SIG-M5 treated with dmso at 0.1 percent for 504 hours (cell line): ENCODE data around the gene MEG3.
"Not testable (repeated sequence)": the region's sequence is repeated elsewhere in the genome, so short reads cannot be mapped to it uniquely, and the experiment has no call there.

Experiments used
- DNase-seq: peaks from one replicate; lab custom pipeline; 2025; ENCODE audit not compliant: unreplicated experiment; lab: John Stamatoyannopoulos, UW

Gene MEG3

DNA sequence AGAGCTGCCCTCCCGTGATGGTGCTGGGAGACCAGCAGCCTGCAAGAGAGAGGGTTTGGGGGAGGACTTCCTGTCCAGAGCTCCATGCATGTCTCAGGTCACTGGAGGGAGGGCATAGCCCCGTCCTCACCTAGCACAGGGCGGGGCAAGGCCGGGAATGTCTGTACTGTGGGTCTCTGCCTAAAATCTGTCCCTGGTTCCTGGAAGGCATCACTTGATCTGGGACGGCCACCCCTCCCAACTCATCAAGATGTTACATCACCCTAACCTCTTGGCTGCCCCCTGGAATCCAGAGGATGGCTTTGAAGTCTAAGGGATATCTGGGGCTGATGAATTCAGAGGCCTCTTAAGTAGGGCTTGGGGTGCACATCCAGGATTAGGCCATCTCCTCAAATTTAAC lies 37.0 kb upstream of the MEG3 start:
- DNase-seq: no peak

- DNase-seq: no peak
Measured at GRCh38 chr14:100789460-100790417, 36.2 kb upstream of the MEG3 start.

- DNase-seq: no peak
Measured at GRCh38 chr14:100790502-100791347, 35.2 kb upstream of the MEG3 start.

GRCh38 chr14:100791348-100791735 lies 34.6 kb upstream of the MEG3 start:
- no peak for DNase-seq

GRCh38 chr14:100791995-100792394 lies 33.9 kb upstream of the MEG3 start:
- no peak for DNase-seq

DNA sequence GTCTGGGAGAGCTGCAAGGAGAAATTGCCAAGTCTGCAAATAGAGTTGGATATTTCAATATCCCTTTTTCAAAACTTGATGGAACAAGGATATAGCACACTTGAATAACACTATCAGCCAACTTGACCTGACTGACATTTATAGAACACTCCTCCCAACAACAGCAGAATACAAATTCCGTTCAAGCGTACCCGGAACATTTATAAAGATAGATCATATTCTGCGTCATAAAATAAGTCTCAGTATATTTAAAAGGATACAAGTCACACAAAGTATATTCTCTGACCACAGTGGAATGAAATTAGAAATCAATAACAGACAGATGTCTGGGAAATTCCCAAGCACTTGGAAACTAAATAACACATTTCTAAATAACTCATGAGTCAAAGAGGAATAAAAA lies 29.0 kb upstream of the MEG3 start:
- no peak for DNase-seq

GRCh38 chr14:100800041-100800440 lies 25.9 kb upstream of the MEG3 start:
- no peak for DNase-seq

- not testable (repeated sequence) for DNase-seq
Measured at GRCh38 chr14:100801433-100801832, 24.5 kb upstream of the MEG3 start.

DNA sequence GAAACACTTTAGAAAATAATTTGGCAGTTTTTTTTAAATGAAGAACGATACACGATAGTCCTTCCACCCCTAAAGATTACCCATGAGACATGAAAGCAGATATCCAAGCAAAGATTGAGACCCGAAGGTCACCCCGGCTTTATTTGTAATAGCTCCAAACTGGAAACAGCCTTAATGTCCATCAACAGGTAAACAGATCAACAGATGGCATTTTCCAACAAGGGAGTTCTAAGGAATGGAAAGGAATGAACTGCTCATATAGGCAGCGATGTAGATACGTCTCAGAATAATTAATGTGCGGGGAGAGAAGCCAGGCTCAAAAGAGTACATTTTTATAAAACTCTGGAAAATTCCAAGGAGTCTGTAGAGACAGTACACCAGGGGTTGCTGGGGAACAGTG lies 23.7 kb upstream of the MEG3 start:
- no peak for DNase-seq

DNA sequence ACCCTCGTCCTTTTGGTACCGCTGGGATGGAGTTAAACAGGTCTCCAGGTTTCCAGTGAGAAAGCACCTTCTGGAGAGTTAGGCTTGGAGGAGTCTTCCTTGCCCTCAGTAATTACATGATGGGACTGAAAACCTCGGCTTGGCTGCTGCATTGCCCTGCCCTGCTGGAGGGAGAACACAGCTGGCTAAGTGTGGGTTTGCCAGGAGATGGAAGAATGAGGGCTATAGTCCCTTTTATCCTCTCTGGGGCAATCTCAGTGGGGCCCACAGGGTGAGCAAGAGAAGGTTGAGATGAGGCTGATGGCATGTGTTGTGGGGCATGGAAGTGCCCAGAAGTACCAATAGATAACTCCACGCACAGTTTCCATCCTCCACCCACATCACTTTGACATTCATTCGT lies 23.2 kb upstream of the MEG3 start:
- no peak for DNase-seq

GRCh38 chr14:100803226-100803625 lies 22.7 kb upstream of the MEG3 start:
- DNase-seq: no peak

DNA sequence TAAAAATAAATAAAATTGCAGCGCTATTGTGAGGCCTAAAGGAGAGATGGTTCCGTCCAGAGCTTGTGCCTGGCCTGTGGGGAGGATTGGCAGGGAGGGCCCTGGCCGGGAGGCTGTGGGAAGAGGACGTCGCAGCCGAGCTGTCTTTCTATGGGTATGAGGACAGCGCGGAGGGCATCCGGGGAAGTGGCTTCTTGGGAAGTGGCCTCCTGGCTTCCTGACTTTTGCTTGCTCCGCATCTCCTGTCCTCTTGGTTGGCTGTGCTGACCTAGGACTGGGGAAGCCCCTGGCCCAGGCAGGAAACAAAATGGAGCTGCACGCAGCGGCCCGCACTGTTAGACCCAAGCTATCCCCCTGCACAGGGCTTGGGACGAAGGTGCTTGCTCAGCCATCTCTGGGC lies 22.2 kb upstream of the MEG3 start:
- DNase-seq: no peak

GRCh38 chr14:100804138-100804537 lies 21.8 kb upstream of the MEG3 start:
- no peak for DNase-seq

DNA sequence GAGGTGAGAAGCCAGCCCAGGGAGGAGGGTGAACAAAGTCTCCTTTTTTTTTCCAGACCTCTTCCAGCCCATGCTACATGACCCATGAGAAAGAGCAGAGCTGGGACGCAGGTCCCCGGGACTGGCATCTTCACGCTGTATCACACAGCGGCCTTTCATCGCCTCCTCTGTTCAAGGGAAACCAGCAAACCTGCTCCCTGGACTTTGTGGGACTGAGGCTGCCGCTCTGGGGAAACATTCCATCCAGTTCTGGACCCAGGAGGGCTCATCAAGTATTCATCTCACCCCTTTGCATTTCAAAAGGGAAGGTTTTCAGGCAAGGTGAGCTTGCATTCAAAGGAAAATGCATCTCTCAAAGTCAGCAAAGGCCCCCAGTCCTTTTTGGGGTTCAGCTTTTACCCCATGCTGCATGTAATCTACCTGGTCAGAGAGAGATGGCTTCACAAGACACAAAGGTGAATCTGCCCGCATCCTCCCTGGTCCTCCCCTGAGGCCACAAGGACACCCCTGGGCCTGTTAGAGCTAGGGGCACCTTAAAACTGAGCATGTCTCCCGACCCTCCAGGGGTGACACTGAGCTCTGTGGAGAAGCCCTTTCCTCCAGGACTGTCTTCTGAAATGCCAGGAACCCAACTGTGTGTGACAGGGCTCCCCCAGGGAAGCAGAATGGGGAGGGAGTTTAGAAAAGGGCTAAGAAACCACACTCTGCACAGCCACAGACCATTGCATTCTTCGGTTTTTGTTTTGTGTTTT lies 21.2 kb upstream of the MEG3 start:
- DNase-seq: no peak

DNA sequence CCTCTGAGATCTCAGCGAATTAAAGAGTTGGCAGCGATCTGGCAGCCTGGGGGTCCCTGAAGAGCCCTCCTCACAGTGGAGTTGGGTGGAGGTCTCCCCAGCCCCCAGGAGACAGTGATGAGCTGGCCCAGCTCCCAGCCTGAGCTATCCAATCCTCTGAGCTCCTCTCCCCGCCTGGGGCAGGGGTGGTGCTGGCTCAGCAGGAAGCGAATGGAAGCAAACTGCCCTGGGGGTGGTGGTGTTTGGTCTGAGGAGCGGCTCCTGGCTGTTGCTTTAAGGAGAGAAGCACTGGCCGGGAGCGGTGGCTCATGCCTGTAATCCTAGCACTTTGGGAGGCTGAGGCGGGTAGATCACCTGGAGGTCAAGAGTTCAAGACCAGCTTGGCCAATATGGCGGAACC lies 19.5 kb upstream of the MEG3 start:
- no peak for DNase-seq

DNA sequence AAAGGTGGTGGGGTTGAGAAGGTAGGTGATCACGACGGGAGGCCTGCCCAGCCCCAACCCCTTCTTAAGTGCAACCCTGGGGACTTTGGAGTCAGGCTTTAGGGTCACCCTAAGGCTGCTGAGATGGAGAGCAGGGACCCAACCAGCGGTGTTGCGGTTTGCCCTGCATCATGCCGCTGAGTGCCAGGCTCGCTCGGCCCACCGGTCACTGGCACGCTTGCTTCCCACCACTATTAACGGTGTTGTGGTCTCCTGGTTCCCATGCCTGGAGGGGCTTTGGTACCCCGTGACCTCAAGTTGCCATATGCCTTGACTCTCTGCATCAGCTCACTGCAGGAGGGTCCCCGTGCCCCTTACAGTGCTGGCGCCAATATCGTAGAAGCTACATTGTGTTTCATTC lies 18.4 kb upstream of the MEG3 start:
- DNase-seq: no peak

DNA sequence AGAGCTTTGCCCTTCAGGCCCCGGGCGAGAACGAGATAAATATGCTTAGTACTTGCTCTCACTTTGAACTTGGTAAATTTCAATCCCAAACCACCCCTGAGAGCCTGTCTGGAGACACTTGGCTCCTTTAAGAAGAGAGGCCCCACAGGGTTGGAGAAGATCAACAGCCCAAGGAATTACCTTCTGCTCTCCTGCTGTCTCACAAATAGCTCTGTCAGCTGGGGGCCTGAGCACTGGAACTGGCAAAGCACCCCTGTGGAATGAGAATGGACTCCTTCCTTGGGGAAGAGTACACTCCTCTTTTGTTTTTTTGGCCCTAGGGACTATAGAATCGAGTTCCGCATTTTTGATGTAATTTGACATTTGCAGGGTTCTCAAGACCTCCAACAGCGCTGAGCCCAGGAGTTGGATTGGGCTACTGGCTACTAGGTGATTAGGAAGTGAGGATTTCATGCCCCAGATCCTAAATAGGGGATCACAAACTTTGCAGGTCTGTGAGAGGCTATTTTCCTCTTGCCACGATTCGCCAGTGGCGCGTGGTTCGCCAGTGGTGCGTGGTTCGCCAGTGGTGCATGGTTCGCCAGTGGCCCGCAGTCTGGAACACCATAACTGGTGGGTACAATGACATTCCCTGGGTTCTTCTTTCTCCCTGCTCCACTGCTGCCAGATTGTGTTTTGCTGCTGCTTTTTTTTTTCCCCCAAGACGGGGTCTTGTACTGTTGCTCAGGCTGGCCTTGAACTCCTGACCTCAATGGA lies 17.8 kb upstream of the MEG3 start:
- no peak for DNase-seq

DNA sequence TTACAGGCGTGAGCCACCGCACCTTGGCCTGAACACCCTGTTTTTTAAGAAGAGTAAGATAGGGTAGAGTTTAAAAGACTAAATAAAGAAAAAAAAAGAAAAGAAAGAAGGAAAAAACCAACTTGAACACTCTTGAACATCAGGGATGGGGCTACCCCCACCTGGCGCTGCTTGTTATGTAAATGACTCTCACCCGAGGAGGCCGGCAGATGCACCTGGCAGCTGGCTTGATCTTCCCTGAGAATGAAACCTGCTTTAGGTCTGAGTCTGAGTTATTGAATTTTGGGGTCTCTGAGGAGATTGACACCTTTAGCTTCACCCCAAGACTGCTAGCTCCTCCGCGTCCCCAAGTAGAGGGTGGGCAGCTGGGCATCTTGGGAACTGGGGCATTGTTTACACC lies 15.5 kb upstream of the MEG3 start:
- no peak for DNase-seq

GRCh38 chr14:100810861-100811461 lies 15.0 kb upstream of the MEG3 start:
- no peak for DNase-seq

- DNase-seq: no peak
Measured at GRCh38 chr14:100813291-100813690, 12.6 kb upstream of the MEG3 start.
